Loucy (cell line): ENCODE results near the gene NFATC4.

Experiments used
- EZH2phosphoT487 ChIP-seq: fragments of 200-600 bp; IDR thresholded peaks from 2 replicates; pipeline ENCODE4 v1.6.1; 2018; ENCODE audit warnings: antibody characterized with exemption, mild to moderate bottlenecking, moderate library complexity, borderline replicate concordance
- TF ChIP-seq, protein P1 (sequence below): fragments of 200-600 bp; sonication (generic); conservative IDR thresholded peaks from 2 replicates; pipeline ENCODE4 v1.5.1; 2014; ENCODE audit warnings: mild to moderate bottlenecking, antibody characterized with exemption, low read length

GRCh38 chr14:24324024-24324423, 44.0 kb upstream of the NFATC4 start:
- TF ChIP-seq, protein P1, sequence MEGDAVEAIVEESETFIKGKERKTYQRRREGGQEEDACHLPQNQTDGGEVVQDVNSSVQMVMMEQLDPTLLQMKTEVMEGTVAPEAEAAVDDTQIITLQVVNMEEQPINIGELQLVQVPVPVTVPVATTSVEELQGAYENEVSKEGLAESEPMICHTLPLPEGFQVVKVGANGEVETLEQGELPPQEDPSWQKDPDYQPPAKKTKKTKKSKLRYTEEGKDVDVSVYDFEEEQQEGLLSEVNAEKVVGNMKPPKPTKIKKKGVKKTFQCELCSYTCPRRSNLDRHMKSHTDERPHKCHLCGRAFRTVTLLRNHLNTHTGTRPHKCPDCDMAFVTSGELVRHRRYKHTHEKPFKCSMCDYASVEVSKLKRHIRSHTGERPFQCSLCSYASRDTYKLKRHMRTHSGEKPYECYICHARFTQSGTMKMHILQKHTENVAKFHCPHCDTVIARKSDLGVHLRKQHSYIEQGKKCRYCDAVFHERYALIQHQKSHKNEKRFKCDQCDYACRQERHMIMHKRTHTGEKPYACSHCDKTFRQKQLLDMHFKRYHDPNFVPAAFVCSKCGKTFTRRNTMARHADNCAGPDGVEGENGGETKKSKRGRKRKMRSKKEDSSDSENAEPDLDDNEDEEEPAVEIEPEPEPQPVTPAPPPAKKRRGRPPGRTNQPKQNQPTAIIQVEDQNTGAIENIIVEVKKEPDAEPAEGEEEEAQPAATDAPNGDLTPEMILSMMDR: no peak
- TF ChIP-seq EZH2phosphoT487: no peak
